ELR (cell line): Measurements from ENCODE around the gene ALDH8A1.
A peak's percentile ranks its signal among the peaks of the same experiment; 100 is the strongest.

Experiments used
- DNase-seq: peaks from one replicate; pipeline ENCODE4 v3.0.0-alpha.2; 2015; ENCODE audit warnings: low read depth

Gene ALDH8A1

GRCh38 chr6:134951494-134952263 lies 1.8 kb upstream of the ALDH8A1 start:
- no peak for DNase-seq

GRCh38 chr6:134950482-134950881 lies 581 bp upstream of the ALDH8A1 start:
- DNase-seq, result no peak

GRCh38 chr6:134948691-134949090 lies 1.2 kb downstream of the ALDH8A1 start:
- no peak for DNase-seq

GRCh38 chr6:134948142-134948541 lies 1.8 kb downstream of the ALDH8A1 start:
- DNase-seq, result no peak

GRCh38 chr6:134945045-134945444 lies 4.9 kb downstream of the ALDH8A1 start:
- no peak for DNase-seq

GRCh38 chr6:134943522-134944111 lies 6.3 kb downstream of the ALDH8A1 start:
- no peak for DNase-seq

GRCh38 chr6:134938896-134939295 lies 11.0 kb downstream of the ALDH8A1 start:
- peak; percentile 39 for DNase-seq

GRCh38 chr6:134937426-134937825 lies 12.5 kb downstream of the ALDH8A1 start:
- DNase-seq, result peak; percentile 55

GRCh38 chr6:134936931-134937330 lies 13.0 kb downstream of the ALDH8A1 start:
- peak; percentile 84 for DNase-seq

GRCh38 chr6:134936476-134936875 lies 13.4 kb downstream of the ALDH8A1 start:
- DNase-seq, result no peak

GRCh38 chr6:134934793-134935485 lies 15.0 kb downstream of the ALDH8A1 start:
- peak; percentile 66 for DNase-seq

GRCh38 chr6:134932535-134933470 lies 17.1 kb downstream of the ALDH8A1 start:
- DNase-seq, result no peak

GRCh38 chr6:134932098-134932497 lies 17.8 kb downstream of the ALDH8A1 start:
- no peak for DNase-seq

GRCh38 chr6:134930463-134930862 lies 19.4 kb downstream of the ALDH8A1 start:
- DNase-seq, result no peak

GRCh38 chr6:134928151-134928900 lies 21.6 kb downstream of the ALDH8A1 start:
- DNase-seq, result no peak

- peak; percentile 74 for DNase-seq
These were observed 24.1 kb downstream of the ALDH8A1 start for GRCh38 chr6:134925800-134926199.

GRCh38 chr6:134921721-134922261 lies 28.1 kb downstream of the ALDH8A1 start:
- DNase-seq, result no peak

GRCh38 chr6:134921276-134921675 lies 28.6 kb downstream of the ALDH8A1 start:
- DNase-seq, result no peak

GRCh38 chr6:134920422-134920821 lies 29.5 kb downstream of the ALDH8A1 start:
- DNase-seq, result peak; percentile 24

- DNase-seq, result no peak
These were observed 31.4 kb downstream of the ALDH8A1 start for GRCh38 chr6:134918418-134918961.

GRCh38 chr6:134911547-134911946 lies 38.4 kb downstream of the ALDH8A1 start:
- DNase-seq, result peak; percentile 91
